Thyroid gland (tissue), 4 donors: ENCODE results near the gene CD300LB. TPM values are rescaled to one million over a fixed set of nuclear protein-coding genes. Genes with fewer than 3 reads are reported as not detected.
"Not testable (repeated sequence)": the region's sequence is repeated elsewhere in the genome, so short reads cannot be mapped to it uniquely, and the experiment has no call there.

Source experiments
- DNase-seq, 2 donors: peaks; one replicate each; pipeline ENCODE4 v3.0.0-alpha.2; 2019
- H3K27ac ChIP-seq, 3 donors: fragments of 200-600 bp; sonication (generic); 1 replicate in 2 of 3; 2 replicates in 1 of 3; pipeline ENCODE4 v1.5.1; 2016 to 2019; ENCODE audit warnings: mild to moderate bottlenecking in 1 of 3, moderate library complexity in 1 of 3
- H3K27me3 ChIP-seq: fragments of 200-600 bp; sonication (generic); one replicate; pipeline ENCODE4 v1.5.1; 2019
- H3K36me3 ChIP-seq, 2 donors: fragments of 200-600 bp; sonication (generic); one replicate each; pipeline ENCODE4 v1.5.1; 2016 to 2019
- H3K4me1 ChIP-seq, 2 donors: fragments of 200-600 bp; sonication (generic); one replicate each; pipeline ENCODE4 v1.5.1; 2017 to 2019
- H3K4me3 ChIP-seq, 3 donors: fragments of 200-600 bp; sonication (generic); replicated peaks in 1 of 3; 1 replicate in 2 of 3; 2 replicates in 1 of 3; pipeline ENCODE4 v1.5.1; 2016; ENCODE audit warnings: mild to moderate bottlenecking in 1 of 3
- H3K9me3 ChIP-seq: fragments of 200-600 bp; sonication (generic); one replicate; pipeline ENCODE4 v1.5.1; 2017
- CTCF ChIP-seq, 6 experiments: fragments of 200-600 bp in 3 of 6; fragments of 450-650 bp in 3 of 6; sonication (generic) in 3 of 6; IDR thresholded peaks; one replicate each; pipeline ENCODE4 v1.5.1; 2016 to 2019; ENCODE audit warnings: antibody characterized with exemption in 6 of 6, mild to moderate bottlenecking in 2 of 6, inconsistent platforms in 1 of 6, moderate library complexity in 1 of 6
- POLR2A ChIP-seq, 2 donors: fragments of 450-650 bp; IDR thresholded peaks; one replicate each; pipeline ENCODE4 v1.6.1; 2017; ENCODE audit warnings: antibody characterized with exemption in 2 of 2, mild to moderate bottlenecking in 2 of 2, moderate library complexity in 1 of 2
- WGBS, 2 donors: methylation state at CpG; one replicate each; pipeline ENCODE4 v1.1.5; 2017; 5-methylcytosine and 5-hydroxymethylcytosine counted together
- intact Hi-C: fragments of 100-400 bp; cut with DNase I; formaldehyde crosslinking; loops from one replicate; pipeline ENCODE4 v1.15.1; 2023
- total RNA-seq, 4 donors: library from RNA; depleted of rRNA; stranded (reverse); fragments of >200 nt; gene quantifications; one replicate each; pipeline ENCODE4 v1.2.3, GENCODE V29; 2016

CD300LB gene
- total RNA-seq, result not detected

GRCh38 chr17:74531231-74531761 lies at the start of gene CD300LB:
Gene CD300LB (minus strand): TSS chr17:74531475. CDS start chr17:74531350, 125 bp downstream.
- H3K9me3 ChIP-seq, result no peaks in the 10 kb centered on the region
- DNase-seq, result no peak
- H3K27ac ChIP-seq, result no peak within 1 kb of the TSS
- no peaks in the 10 kb centered on the region for H3K27me3 ChIP-seq
- 76 to 79% methylated on average over 10 of the region's 10 CpGs for WGBS, 2 donors
- no peaks in the 10 kb centered on the region for H3K36me3 ChIP-seq
- no peaks in the 10 kb centered on the region for H3K4me1 ChIP-seq
- H3K4me3 ChIP-seq, result no peak within 1 kb of the TSS
- no peak for TF ChIP-seq POLR2A (IDR thresholded peaks at IDR 0.05)
- TF ChIP-seq CTCF (IDR thresholded peaks at IDR 0.05), result no peak
- intact Hi-C loops, result no loop called here

GRCh38 chr17:74579900-74580299 lies 48.6 kb upstream of the CD300LB start:
- H3K4me1 ChIP-seq, result no peaks in the 10 kb centered on the region
- no peaks in the 10 kb centered on the region for H3K27me3 ChIP-seq
- intact Hi-C loops, result no loop called here
- no peak overlapping the region for H3K27ac ChIP-seq
- no peak overlapping the region for H3K4me3 ChIP-seq
- WGBS, 2 donors, result 63 to 83% methylated on average over 7 of the region's 7 CpGs
- H3K9me3 ChIP-seq, result no peaks in the 10 kb centered on the region
- no peaks in the 10 kb centered on the region for H3K36me3 ChIP-seq
- no peak for DNase-seq
- no peak for TF ChIP-seq POLR2A (IDR thresholded peaks at IDR 0.05)
- TF ChIP-seq CTCF (IDR thresholded peaks at IDR 0.05), result no peak

GRCh38 chr17:74578979-74579378 lies 47.7 kb upstream of the CD300LB start:
- intact Hi-C loops, result no loop called here
- WGBS, 2 donors, result 79 to 90% methylated on average over 9 of the region's 9 CpGs
- no peaks in the 10 kb centered on the region for H3K27me3 ChIP-seq
- no peak overlapping the region for H3K27ac ChIP-seq
- no peaks in the 10 kb centered on the region for H3K4me1 ChIP-seq
- H3K4me3 ChIP-seq, result no peak overlapping the region
- TF ChIP-seq POLR2A (IDR thresholded peaks at IDR 0.05) (no peak), CTCF (IDR thresholded peaks at IDR 0.05) (no peak)
- H3K9me3 ChIP-seq, result no peaks in the 10 kb centered on the region
- no peaks in the 10 kb centered on the region for H3K36me3 ChIP-seq
- no peak for DNase-seq

- no peak for DNase-seq
- intact Hi-C loops, result no loop called here
- Histone ChIP-seq H3K27me3 (no peaks in the 10 kb centered on the region), H3K36me3 (no peaks in the 10 kb centered on the region), H3K9me3 (no peaks in the 10 kb centered on the region), H3K27ac (no peak overlapping the region), H3K4me1 (no peaks in the 10 kb centered on the region), H3K4me3 (no peak overlapping the region)
- 84 to 87% methylated on average over 5 of the region's 5 CpGs for WGBS, 2 donors
- TF ChIP-seq POLR2A (IDR thresholded peaks at IDR 0.05) (no peak), CTCF (IDR thresholded peaks at IDR 0.05) (no peak)
Measured at GRCh38 chr17:74574489-74575142, 43.3 kb upstream of the CD300LB start.

GRCh38 chr17:74573635-74574034 lies 42.4 kb upstream of the CD300LB start:
- intact Hi-C loops, H3K9me3 ChIP-seq, H3K36me3 ChIP-seq, H3K27me3 ChIP-seq, H3K4me3 ChIP-seq, DNase-seq, H3K27ac ChIP-seq, H3K4me1 ChIP-seq: not testable (repeated sequence)
